ENCODE results near the gene NFIL3.
"Not testable (repeated sequence)": the region's sequence is repeated elsewhere in the genome, so short reads cannot be mapped to it uniquely, and the experiment has no call there.

NFIL3 gene

GRCh38 chr9:91379426-91379825 is 44.2 kb downstream of the NFIL3 start:
- DNase-seq (ENCODE audit: low spot score) = no peak
- no peak overlapping the region for H3K27ac ChIP-seq
- ChIA-PET POLR2A (ENCODE audit: low non-redundant PET) (no interaction called here), CTCF (no interaction called here)
- TF ChIP-seq, protein P1, sequence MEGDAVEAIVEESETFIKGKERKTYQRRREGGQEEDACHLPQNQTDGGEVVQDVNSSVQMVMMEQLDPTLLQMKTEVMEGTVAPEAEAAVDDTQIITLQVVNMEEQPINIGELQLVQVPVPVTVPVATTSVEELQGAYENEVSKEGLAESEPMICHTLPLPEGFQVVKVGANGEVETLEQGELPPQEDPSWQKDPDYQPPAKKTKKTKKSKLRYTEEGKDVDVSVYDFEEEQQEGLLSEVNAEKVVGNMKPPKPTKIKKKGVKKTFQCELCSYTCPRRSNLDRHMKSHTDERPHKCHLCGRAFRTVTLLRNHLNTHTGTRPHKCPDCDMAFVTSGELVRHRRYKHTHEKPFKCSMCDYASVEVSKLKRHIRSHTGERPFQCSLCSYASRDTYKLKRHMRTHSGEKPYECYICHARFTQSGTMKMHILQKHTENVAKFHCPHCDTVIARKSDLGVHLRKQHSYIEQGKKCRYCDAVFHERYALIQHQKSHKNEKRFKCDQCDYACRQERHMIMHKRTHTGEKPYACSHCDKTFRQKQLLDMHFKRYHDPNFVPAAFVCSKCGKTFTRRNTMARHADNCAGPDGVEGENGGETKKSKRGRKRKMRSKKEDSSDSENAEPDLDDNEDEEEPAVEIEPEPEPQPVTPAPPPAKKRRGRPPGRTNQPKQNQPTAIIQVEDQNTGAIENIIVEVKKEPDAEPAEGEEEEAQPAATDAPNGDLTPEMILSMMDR (conservative IDR thresholded peaks at IDR 0.05; ENCODE audit: low read depth) = no peak

GRCh38 chr9:91378695-91379127 is 44.9 kb downstream of the NFIL3 start:
- H3K27ac ChIP-seq = no peak overlapping the region
- no peak for DNase-seq (ENCODE audit: low spot score)
- ChIA-PET CTCF (no interaction called here), POLR2A (ENCODE audit: low non-redundant PET) (interaction anchor here (0.6 kb wide), 1 partner anchor 13 kb away, joined by 3 read pairs; no protein-coding TSS in a partner anchor)
- TF ChIP-seq, protein P1 (conservative IDR thresholded peaks at IDR 0.05; ENCODE audit: low read depth) = no peak

- H3K27ac ChIP-seq; DNase-seq (ENCODE audit: low spot score); CTCF ChIA-PET: not testable (repeated sequence)
- POLR2A ChIA-PET (ENCODE audit: low non-redundant PET) = interaction anchor here (0.6 kb wide), 1 partner anchor 13 kb away, joined by 3 read pairs; no protein-coding TSS in a partner anchor
Measured at GRCh38 chr9:91378054-91378453, 45.6 kb downstream of the NFIL3 start.

DNA sequence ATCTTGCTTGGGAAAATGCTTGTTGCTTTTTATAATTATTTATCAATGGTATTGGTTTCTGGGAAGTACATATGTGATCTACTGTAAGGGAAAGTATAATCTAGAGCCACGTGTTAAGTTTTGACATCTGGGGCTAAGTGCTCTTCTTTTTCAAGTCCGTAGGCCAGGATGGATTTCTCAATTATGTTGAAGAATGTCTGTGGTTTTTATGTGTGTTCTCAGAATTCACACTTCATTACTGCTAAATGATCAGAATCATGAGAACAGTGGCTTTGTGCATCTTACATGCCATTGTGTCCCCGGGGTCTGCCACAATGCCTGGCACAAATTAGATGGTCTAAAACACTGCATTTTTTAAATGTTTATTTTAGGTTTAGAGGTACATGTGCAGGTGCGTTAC is 47.4 kb downstream of the NFIL3 start:
- TF ChIP-seq, protein P1 (conservative IDR thresholded peaks at IDR 0.05; ENCODE audit: low read depth) = no peak
- CTCF ChIA-PET = no interaction called here

DNA sequence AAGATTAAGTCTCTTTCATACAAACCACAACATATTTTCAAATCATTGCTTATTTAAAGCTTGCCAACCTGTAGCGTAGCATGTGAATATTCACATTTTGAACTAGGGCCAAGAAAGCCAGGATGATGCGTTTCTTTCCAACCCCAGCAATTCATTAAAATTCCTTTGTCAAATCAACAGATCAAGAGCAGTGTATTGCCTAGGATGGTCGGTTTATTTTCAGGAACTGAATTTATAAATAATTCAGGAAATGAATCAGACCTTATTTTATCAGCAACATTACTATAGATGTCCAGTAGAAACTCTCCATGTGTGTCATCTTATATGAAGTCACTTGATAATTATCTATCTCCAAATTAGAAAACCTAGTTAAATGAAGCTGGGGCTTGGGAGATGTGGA is 48.7 kb downstream of the NFIL3 start:
- no peak overlapping the region for H3K27ac ChIP-seq
- ChIA-PET CTCF (no interaction called here), POLR2A (ENCODE audit: low non-redundant PET) (no interaction called here)

More for the DNA sequence above, 47.4 kb downstream of the NFIL3 start:
- DNase-seq (ENCODE audit: low spot score) = no peak
- no peak overlapping the region for H3K27ac ChIP-seq
- POLR2A ChIA-PET (ENCODE audit: low non-redundant PET) = no interaction called here

DNA sequence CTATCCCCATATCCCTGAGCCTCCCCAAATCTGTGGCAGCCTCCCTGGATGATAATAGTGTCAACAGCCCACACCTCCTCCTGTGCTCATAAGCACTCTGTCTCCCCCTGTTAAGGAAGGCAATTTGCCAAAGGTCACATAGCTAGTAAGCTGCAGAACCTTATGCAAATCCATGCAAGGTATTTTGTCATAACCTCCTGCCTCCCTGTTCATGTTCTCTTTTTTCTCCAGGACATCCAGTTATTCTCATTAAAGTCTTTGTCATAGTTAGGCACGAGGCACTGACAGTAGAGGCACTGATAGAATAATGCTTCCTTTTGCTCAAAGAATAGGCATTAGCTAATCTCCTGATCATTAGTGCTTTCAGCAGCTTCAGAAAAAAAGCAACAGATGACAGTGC is 51.7 kb downstream of the NFIL3 start:
- CTCF ChIA-PET = interaction anchor here (0.7 kb wide), 1 partner anchor 44 kb away, joined by 3 read pairs; no protein-coding TSS in a partner anchor
- no peak overlapping the region for H3K27ac ChIP-seq
- no peak for DNase-seq (ENCODE audit: low spot score)
- POLR2A ChIA-PET (ENCODE audit: low non-redundant PET) = no interaction called here
- TF ChIP-seq, protein P1 (conservative IDR thresholded peaks at IDR 0.05; ENCODE audit: low read depth) = no peak

More for the DNA sequence above, 48.7 kb downstream of the NFIL3 start:
- TF ChIP-seq, protein P1 (conservative IDR thresholded peaks at IDR 0.05; ENCODE audit: low read depth) = no peak
- DNase-seq (ENCODE audit: low spot score) = no peak

DNA sequence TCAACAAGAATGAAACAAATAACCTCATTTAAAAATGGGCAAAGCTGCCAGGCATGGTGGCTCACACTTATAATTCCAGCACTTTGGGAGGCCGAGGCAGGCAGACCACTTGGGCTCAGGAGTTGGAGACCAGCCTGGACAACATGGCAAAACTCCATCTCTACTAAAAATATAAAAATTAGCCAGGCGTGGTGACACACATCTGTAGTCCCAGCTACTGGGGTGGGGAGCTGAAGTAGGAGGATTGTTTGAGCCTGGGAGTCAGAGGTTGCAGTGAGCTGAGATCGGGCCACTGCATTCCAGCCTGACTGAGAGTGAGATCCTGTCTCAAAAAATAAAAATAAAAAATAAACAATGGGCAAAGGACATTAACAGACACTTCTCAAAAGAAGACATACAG is 53.6 kb downstream of the NFIL3 start:
- DNase-seq (ENCODE audit: low spot score); H3K27ac ChIP-seq; POLR2A ChIA-PET (ENCODE audit: low non-redundant PET): not testable (repeated sequence)
- CTCF ChIA-PET = interaction anchor here (0.6 kb wide), 1 partner anchor 298 kb away, joined by 3 read pairs; no protein-coding TSS in a partner anchor

DNA sequence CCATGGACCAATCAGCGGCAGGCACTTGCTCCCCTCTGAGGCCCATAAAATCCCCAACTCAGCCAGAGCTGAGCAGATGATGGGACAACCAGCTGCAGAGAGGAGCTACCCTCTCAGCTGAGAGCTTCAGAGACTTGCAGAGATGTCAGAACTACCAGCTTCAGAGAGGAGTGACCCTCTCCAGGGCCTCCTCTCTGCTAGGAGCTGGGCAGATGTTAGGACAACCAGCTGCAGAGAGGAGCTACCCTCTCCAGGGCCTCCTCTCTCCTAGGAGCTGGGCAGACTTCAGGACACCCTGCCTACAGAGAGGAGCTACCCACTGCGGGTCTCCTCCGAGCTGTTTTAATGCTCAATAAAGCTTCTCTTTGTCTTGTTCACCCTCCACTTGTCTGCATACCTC is 58.9 kb downstream of the NFIL3 start:
- DNase-seq (ENCODE audit: low spot score) = no peak
- H3K27ac ChIP-seq = no peak overlapping the region
- TF ChIP-seq, protein P1 (conservative IDR thresholded peaks at IDR 0.05; ENCODE audit: low read depth) = no peak
- ChIA-PET CTCF (interaction anchor here (0.5 to 0.8 kb wide), 2 partner anchors 9 to 328 kb away, joined by 3 to 4 read pairs; no protein-coding TSS in a partner anchor), POLR2A (ENCODE audit: low non-redundant PET) (no interaction called here)
